ENCODE results near the gene TMEM238L.

The TMEM238L gene

GRCh38 chr17:10802496-10803284 is 1.2 kb downstream of the TMEM238L start:
- TF ChIP-seq CREB1 (IDR thresholded peaks at IDR 0.05; ENCODE audit: low read depth), result no peak
- TF ChIP-seq ZBTB7A (IDR thresholded peaks at IDR 0.05; ENCODE audit: low read depth), result no peak
- no peak for TF ChIP-seq TCF12 (IDR thresholded peaks at IDR 0.05; ENCODE audit: low read depth)
- no peak for TF ChIP-seq YY1 (IDR thresholded peaks at IDR 0.05; ENCODE audit: low read depth)
- no peak for TF ChIP-seq NFIC (IDR thresholded peaks at IDR 0.05)
- no peak for TF ChIP-seq RAD21 (IDR thresholded peaks at IDR 0.05; ENCODE audit: low read depth)
- TF ChIP-seq FOXM1 (IDR thresholded peaks at IDR 0.05; ENCODE audit: borderline replicate concordance, low read depth), result no peak
- TF ChIP-seq, protein P1, sequence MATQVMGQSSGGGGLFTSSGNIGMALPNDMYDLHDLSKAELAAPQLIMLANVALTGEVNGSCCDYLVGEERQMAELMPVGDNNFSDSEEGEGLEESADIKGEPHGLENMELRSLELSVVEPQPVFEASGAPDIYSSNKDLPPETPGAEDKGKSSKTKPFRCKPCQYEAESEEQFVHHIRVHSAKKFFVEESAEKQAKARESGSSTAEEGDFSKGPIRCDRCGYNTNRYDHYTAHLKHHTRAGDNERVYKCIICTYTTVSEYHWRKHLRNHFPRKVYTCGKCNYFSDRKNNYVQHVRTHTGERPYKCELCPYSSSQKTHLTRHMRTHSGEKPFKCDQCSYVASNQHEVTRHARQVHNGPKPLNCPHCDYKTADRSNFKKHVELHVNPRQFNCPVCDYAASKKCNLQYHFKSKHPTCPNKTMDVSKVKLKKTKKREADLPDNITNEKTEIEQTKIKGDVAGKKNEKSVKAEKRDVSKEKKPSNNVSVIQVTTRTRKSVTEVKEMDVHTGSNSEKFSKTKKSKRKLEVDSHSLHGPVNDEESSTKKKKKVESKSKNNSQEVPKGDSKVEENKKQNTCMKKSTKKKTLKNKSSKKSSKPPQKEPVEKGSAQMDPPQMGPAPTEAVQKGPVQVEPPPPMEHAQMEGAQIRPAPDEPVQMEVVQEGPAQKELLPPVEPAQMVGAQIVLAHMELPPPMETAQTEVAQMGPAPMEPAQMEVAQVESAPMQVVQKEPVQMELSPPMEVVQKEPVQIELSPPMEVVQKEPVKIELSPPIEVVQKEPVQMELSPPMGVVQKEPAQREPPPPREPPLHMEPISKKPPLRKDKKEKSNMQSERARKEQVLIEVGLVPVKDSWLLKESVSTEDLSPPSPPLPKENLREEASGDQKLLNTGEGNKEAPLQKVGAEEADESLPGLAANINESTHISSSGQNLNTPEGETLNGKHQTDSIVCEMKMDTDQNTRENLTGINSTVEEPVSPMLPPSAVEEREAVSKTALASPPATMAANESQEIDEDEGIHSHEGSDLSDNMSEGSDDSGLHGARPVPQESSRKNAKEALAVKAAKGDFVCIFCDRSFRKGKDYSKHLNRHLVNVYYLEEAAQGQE (IDR thresholded peaks at IDR 0.05; ENCODE audit: low read depth), result no peak
- no peak for TF ChIP-seq TAF1 (IDR thresholded peaks at IDR 0.05; ENCODE audit: low read depth)

DNA sequence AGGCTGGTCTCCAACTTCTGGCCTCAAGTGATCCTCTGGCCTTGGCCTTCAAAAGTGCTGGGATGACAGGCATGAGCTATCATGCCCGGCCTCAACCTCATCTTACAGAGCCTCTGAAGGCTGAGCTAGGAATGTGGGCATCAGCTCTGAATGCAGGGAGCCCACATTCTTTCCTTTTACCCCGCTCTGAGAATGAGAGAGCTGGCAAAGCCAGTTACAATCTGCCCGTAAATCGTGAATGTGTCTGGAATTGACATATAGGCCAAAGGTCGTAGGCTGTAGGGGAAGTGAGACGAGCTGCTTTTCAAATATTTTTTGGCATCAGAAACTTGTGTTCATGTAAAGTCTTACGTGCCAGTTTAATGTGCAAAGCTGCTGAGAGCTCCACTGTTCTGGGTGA is 4.5 kb downstream of the TMEM238L start:
- TF ChIP-seq TCF12 (IDR thresholded peaks at IDR 0.05; ENCODE audit: low read depth) (no peak), ZBTB7A (IDR thresholded peaks at IDR 0.05; ENCODE audit: low read depth) (no peak), TEAD4 (IDR thresholded peaks at IDR 0.05) (no peak), EGR1 (IDR thresholded peaks at IDR 0.05) (no peak), RAD21 (IDR thresholded peaks at IDR 0.05; ENCODE audit: low read depth) (no peak), FOXM1 (IDR thresholded peaks at IDR 0.05; ENCODE audit: borderline replicate concordance, low read depth) (no peak), CEBPB (IDR thresholded peaks at IDR 0.05) (no peak), TAF1 (IDR thresholded peaks at IDR 0.05; ENCODE audit: low read depth) (no peak)

DNA sequence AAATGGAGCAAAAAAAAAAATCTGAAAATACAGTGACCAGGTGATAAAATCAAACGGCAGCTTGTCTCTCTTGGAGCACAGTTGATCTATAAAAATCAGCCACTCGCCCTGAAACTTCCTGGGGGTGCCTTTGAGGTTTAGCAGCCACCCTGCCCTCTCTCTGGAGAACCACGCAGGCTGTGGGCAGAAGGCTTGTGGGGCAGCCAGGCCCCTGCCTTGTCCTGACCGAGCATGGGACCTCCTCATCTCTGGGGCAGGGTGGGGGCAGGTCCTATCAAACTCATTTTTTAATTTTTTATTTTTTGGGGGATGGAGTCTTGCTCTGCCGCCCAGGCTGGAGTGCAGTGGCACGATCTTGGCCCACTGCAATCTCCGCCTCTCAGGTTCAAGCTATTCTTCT is 5.0 kb downstream of the TMEM238L start:
- TF ChIP-seq NFIC (IDR thresholded peaks at IDR 0.05), result no peak
- TF ChIP-seq YY1 (IDR thresholded peaks at IDR 0.05; ENCODE audit: low read depth), result no peak

- TF ChIP-seq CREB1 (IDR thresholded peaks at IDR 0.05; ENCODE audit: low read depth) (no peak), ZBTB7A (IDR thresholded peaks at IDR 0.05; ENCODE audit: low read depth) (no peak), EGR1 (IDR thresholded peaks at IDR 0.05) (no peak), YY1 (IDR thresholded peaks at IDR 0.05; ENCODE audit: low read depth) (no peak), TEAD4 (IDR thresholded peaks at IDR 0.05) (no peak), CEBPB (IDR thresholded peaks at IDR 0.05) (no peak), NFIC (IDR thresholded peaks at IDR 0.05) (no peak), EP300 (IDR thresholded peaks at IDR 0.05; ENCODE audit: borderline replicate concordance) (no peak), RAD21 (IDR thresholded peaks at IDR 0.05; ENCODE audit: low read depth) (no peak), TAF1 (IDR thresholded peaks at IDR 0.05; ENCODE audit: low read depth) (no peak), FOXM1 (IDR thresholded peaks at IDR 0.05; ENCODE audit: borderline replicate concordance, low read depth) (no peak), TCF12 (IDR thresholded peaks at IDR 0.05; ENCODE audit: low read depth) (no peak)
- TF ChIP-seq, protein P2, sequence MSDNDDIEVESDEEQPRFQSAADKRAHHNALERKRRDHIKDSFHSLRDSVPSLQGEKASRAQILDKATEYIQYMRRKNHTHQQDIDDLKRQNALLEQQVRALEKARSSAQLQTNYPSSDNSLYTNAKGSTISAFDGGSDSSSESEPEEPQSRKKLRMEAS (IDR thresholded peaks at IDR 0.05), result no peak
- TF ChIP-seq, protein P1 (IDR thresholded peaks at IDR 0.05; ENCODE audit: low read depth), result no peak
- TF ChIP-seq, protein P3, sequence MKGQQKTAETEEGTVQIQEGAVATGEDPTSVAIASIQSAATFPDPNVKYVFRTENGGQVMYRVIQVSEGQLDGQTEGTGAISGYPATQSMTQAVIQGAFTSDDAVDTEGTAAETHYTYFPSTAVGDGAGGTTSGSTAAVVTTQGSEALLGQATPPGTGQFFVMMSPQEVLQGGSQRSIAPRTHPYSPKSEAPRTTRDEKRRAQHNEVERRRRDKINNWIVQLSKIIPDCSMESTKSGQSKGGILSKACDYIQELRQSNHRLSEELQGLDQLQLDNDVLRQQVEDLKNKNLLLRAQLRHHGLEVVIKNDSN (IDR thresholded peaks at IDR 0.05), result no peak
Measured at GRCh38 chr17:10798332-10798749, 5.6 kb downstream of the TMEM238L start.

DNA sequence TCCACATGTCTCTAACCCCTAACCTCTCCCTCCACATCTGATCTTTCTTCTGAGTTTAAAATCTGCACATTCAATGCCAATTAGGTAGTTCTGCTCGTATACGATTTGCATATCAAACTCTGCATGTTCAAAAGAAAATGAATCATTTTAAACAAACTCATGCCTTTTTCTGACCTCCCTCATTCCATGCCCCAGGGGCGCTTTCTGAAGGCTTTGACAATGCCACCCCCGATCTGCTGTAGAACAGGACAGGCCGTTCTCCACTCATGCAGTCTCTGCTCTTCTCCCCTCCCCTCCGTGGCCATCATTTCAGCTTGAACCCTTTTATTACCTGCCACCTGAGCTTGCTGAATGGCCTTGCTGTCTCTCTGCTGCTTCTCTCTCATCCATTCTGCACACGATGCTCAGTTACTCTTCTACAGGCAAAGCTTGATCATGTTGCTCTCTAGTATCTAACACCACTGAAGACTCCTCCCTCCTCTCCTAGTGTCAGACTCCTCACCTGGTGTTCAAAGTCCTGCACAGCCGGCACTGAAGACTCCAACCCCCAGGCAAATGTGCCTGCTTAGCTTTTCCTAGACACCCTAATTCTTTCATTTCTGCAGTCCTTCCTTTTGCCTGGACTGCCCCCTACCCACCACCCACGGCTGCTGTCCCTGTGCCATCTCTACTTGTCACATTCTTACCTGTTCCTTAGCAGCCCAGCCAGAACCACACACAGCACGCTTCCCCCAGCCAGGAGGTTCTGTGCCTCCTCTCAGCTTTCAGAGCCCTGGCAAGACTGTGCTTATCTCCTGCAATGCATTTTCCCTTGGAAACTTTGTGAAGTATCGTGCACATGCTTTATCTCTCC is 6.2 kb downstream of the TMEM238L start:
- TF ChIP-seq TEAD4 (IDR thresholded peaks at IDR 0.05), result no peak
- TF ChIP-seq EP300 (IDR thresholded peaks at IDR 0.05; ENCODE audit: borderline replicate concordance), result no peak
- TF ChIP-seq ZBTB7A (IDR thresholded peaks at IDR 0.05; ENCODE audit: low read depth), result no peak
- TF ChIP-seq YY1 (IDR thresholded peaks at IDR 0.05; ENCODE audit: low read depth), result no peak
- TF ChIP-seq, protein P2 (IDR thresholded peaks at IDR 0.05), result no peak
- no peak for TF ChIP-seq TAF1 (IDR thresholded peaks at IDR 0.05; ENCODE audit: low read depth)
- TF ChIP-seq CREB1 (IDR thresholded peaks at IDR 0.05; ENCODE audit: low read depth), result no peak
- TF ChIP-seq TCF12 (IDR thresholded peaks at IDR 0.05; ENCODE audit: low read depth), result no peak
- TF ChIP-seq, protein P1 (IDR thresholded peaks at IDR 0.05; ENCODE audit: low read depth), result no peak
- TF ChIP-seq CEBPB (IDR thresholded peaks at IDR 0.05), result no peak
- no peak for TF ChIP-seq NFIC (IDR thresholded peaks at IDR 0.05)
- TF ChIP-seq, protein P3 (IDR thresholded peaks at IDR 0.05), result no peak
- TF ChIP-seq RAD21 (IDR thresholded peaks at IDR 0.05; ENCODE audit: low read depth), result no peak
- TF ChIP-seq EGR1 (IDR thresholded peaks at IDR 0.05), result no peak
- TF ChIP-seq FOXM1 (IDR thresholded peaks at IDR 0.05; ENCODE audit: borderline replicate concordance, low read depth), result no peak

Data from Ishikawa (cell line).